ENCODE data around the gene AP3B1.
A peak's percentile ranks its signal among the peaks of the same experiment; 100 is the strongest.

AP3B1 gene

DNA sequence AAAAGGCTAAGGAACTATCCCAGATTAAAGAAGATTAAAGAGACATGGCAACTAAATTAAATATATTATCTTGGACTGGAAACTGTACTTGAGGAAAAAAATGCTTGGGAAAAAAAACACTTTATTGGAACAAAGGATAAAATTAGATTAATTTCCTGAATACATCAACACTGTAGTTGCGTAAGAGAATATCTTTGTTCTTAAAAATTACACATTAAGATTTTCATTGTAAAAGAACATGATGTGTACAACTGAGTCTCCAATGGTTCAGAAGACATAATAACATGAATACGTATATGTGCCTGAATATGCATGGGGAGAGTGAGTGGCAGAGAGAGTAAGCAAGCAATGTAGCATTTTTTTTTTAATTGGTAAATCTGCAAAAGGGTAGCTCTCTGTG, 2.8 kb downstream of the AP3B1 start:
- DNase-seq (ENCODE audit: low spot score): no peak

DNA sequence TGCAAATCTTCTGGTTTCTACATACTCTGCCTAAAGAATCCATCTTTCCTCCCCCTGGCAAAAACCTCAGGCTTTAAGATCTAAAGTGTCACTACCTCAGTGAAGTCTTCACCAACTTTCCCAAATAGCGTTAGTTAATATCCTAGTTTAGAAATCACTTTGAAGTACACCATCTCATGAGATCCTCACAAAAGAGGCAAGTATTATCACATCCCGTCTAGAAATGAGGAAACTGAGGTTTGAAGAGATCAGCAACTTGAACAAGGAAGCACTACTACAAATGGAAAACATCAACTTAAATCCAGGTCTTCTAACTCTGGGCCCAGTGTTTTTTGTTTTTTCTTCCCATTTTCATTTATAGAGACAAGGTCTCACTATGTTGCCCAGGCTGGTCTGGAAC, 4.6 kb downstream of the AP3B1 start:
- DNase-seq (ENCODE audit: low spot score): no peak

DNA sequence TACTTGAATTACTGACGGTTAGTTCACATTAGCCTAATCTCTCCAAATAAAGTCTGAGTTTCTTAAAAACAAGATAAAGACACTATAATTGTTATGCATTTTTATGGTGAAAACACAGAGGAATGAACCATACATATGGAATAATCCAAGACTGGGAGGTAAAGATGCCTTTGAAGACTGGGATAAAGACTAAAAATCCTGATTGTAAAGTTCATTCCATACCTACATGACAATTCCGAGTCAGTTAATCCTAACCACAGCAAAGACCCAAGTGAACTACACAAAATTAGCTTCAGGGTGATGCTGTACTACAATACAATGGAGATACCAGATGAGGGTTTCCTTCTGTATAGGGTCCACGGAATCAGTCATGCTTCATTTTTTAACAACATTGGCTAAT, 6.3 kb downstream of the AP3B1 start:
- DNase-seq (ENCODE audit: low spot score): no peak

DNA sequence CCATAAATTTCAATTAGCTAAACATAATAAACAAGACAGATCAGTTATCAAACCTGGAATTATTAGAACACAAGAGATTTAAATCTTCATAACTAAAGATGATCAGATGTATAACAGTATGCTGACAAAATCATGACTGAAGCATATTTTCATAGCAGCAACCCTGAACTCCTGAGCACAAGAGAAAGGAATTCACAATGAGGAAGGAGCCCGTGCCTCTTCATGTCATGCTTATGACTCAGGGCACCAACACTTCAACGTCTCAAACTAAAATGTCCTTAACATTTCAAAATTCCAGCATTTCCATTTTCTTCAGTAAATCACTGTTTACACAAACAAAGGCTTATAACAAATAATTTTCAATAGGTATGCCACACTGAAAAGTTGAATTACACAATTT, 6.7 kb downstream of the AP3B1 start:
- DNase-seq (ENCODE audit: low spot score): no peak

DNA sequence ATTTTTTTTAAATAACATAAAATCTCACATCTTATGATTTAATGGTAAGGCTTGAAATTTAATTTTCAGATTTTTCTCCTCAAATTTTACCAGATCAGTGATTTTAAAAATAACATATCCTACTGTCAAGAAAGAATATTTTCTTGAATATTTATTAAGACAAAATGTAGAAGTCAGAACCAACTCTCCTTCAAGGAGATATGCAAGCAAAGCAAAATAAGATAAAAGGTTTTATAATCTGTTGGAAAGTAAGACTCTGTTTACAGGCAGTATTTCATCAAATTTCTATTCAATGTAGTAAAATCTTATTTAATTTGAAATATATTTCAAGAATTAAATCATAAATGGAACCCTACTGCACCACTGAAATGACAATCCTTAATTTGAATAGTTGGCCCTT, 7.3 kb downstream of the AP3B1 start:
- no peak for DNase-seq (ENCODE audit: low spot score)

DNA sequence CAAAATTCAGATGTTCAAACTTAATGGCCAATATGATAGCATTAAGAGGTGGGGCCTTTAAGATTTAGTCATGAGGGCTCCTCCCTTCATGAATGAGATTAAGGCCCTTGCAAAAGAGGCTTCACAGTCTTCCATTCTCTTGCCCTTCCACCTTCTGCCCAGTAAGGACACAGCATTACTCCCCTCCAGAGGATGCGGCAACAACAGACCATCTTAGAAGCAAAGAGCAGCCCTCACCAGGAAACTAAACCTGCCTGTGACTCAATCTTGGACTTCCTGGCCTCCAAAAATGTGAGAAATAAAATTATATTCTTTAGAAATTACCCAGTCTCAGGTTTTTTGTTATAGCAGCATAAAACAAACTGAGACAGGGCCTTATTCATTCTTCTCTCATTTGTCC, 8.2 kb downstream of the AP3B1 start:
- no peak for DNase-seq (ENCODE audit: low spot score)

DNA sequence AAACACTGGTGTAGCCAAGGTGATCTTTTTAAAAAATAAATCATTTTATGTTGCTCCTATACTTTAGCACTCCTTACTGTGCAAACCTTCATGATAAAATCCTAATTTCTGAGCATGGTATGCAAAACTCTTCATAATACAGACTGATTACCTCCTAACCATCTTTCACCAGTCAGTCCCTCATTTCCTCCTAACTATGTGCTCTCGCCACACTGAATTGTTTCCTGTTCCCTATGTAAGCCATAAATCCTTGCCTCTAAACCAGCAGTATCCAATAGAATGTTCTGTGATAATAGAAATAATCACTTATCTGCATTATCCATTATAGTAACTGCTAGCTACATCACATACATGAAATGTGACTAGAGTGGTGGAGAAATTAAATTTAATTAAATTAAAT, 10.7 kb downstream of the AP3B1 start:
- no peak for DNase-seq (ENCODE audit: low spot score)

DNA sequence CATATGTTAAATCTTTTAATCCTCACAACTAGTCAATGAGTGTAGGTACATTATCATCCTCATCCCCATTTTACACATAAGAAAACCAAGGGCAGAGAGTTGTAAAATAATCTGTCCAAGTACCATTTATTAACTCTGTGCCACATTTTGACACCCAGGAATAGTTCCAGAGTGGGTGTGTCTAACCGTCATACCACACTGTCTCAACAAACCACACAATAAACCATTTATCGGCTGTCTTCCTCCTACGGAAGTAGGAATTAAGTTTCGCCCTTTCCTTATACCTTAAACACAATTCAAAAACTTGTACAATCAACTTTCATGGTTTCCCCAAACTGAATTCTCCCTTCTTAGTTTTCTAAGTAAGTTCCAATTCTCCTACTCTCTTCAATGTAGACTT, 11.4 kb downstream of the AP3B1 start:
- no peak for DNase-seq (ENCODE audit: low spot score)

- no peak for DNase-seq (ENCODE audit: low spot score)
These were observed 14.2 kb downstream of the AP3B1 start for GRCh38 chr5:78280261-78280660.

DNA sequence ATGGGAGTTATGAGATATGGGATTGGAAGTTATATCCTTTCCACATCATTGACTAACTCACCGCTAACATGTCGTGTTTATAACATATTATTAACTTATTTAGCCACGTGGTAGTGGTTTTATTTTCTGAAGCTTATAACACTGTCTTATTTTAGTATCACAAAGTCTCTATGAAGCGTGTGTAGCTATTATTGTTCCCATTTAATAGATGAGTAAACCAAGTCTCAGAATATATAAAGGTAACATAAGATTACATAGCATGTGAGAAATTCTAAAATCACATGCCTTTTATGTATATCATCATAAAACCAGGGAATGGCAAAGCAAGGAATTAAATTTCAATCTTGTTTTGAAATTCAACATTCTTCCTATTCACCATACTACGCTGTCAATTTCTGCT, 15.3 kb downstream of the AP3B1 start:
- DNase-seq (ENCODE audit: low spot score): no peak

- no peak for DNase-seq (ENCODE audit: low spot score)
These were observed 16.8 kb downstream of the AP3B1 start for GRCh38 chr5:78277715-78278114.

- DNase-seq (ENCODE audit: low spot score): no peak
These were observed 18.4 kb downstream of the AP3B1 start for GRCh38 chr5:78275998-78276543.

- DNase-seq (ENCODE audit: low spot score): no peak
These were observed 19.8 kb downstream of the AP3B1 start for GRCh38 chr5:78274540-78275197.

DNA sequence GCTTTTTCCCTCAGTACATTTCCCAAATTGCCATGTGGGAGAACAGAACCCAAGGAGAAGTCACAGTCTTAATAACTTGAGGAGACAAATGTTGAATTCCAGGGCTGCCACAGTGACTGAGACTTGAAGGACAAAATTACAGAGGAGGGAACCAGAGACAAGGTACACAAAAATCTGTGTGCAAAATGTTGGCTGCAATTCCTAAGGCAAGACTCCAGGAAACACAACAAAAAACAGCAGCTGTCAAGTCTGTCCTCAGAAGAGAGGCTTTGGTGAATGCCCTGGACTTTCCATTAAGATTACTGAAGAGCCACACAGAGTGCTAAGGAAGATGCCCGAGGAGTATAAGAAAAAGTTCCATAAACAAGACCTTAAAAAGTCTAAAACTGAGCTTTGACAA, 21.1 kb downstream of the AP3B1 start:
- DNase-seq (ENCODE audit: low spot score): no peak

DNA sequence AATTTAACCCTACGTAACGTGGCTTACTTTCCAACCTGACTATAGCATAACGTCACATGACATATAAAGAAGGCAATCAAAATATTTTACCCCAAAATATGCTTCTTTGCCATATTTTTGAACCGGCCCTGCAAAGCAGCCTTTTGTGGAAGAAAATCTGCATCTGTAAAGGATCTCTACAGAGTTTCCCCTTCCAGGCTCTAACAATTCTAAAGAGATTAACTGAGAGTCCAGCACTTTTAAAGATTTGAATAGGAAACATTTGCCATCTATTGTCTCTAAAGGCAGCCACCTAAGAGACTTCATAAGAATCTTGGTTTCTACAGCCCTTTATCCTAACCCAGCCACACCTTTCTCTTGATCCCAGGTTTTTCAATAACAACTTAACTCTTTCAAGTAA, 22.7 kb downstream of the AP3B1 start:
- no peak for DNase-seq (ENCODE audit: low spot score)

DNA sequence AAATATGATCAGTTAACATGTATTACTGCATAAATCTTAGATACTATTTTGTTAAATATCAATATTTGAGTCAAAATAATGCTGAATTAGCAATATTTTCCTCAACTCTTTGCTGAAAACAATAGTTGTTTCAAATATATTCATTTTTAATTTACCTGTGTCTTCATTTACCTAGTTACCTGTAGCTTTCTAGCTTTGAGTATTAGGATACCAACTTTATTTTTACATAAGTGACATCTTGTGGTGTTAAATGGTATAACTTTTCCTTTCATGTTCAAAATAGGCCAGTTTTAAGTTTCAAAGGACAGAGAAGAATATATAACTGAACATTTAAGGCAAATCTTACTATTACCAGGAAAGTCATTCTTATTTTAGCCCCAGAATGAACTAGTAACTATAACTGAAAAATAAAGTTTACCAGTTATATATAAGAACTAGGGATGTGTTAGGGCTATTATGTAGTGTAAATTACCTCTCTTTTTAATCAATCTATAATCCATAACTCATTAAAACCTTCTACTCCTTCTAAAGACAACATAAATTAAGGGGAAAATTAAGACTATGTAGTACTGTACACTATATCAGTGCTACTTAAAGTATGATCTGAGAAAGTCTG, 25.3 kb downstream of the AP3B1 start:
- peak; percentile 10 for DNase-seq (ENCODE audit: low spot score)

GRCh38 chr5:78268356-78268755, 26.1 kb downstream of the AP3B1 start:
- no peak for DNase-seq (ENCODE audit: low spot score)

- no peak for DNase-seq (ENCODE audit: low spot score)
These were observed 29.3 kb downstream of the AP3B1 start for GRCh38 chr5:78265163-78265562.

DNA sequence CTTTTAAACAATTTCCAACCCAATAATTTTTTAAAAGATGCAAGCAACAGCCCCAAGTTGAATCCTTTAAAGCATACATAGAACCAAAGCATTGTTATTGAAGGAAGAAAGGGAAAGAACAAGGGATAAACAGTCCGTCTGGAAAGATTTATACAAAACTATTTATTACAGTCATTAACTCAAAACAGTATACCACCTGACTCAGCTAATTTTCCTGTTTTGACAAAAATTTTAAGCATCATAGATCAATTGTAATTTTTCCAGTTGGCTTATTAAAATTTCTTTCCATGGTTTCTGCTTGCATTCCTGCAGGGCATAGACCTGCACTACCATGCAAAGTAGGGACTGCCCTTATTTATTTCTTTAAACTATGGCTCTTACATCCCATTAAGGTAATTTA, 29.9 kb downstream of the AP3B1 start:
- no peak for DNase-seq (ENCODE audit: low spot score)

- no peak for DNase-seq (ENCODE audit: low spot score)
These were observed 33.7 kb downstream of the AP3B1 start for GRCh38 chr5:78260771-78261170.

DNA sequence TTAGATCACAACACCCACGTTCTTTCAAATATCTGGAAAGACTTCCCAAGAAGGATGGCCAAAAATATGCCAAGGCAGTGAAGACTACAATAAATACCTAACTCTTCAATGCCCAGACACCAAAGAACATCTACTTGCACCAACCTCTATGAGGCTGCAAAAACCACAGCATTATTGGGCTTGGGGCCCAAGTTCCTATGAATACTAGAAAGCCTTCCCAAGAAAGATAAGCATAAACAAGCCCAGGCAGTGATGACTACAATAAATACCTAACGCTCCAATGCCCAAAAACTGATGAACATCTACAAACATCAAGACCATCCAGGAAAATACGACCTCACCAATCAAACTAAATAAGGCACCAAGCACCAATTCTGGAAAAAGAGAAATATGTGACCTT, 41.3 kb downstream of the AP3B1 start:
- DNase-seq (ENCODE audit: low spot score): no peak

DNA sequence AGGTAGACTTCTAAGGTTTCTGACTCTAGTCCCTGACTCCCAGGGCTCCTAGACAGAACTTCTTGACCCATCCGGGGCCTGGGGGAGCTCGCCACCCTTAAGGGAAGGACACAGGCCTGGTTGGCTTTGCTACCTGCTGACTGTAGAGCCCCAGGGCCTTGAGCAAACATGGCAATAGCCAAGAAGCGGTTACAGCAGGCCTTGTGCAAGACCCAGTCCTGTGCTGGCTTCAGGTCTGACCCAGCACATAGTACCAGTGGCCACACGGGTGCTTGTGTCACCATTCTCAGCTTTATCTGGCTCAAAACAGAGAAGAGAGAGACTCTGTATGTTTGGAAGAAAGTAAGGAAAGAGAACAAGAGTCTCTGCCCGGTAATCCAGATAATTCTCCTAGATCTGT, 41.8 kb downstream of the AP3B1 start:
- no peak for DNase-seq (ENCODE audit: low spot score)

- DNase-seq (ENCODE audit: low spot score): no peak
These were observed 42.7 kb downstream of the AP3B1 start for GRCh38 chr5:78251663-78252284.

DNA sequence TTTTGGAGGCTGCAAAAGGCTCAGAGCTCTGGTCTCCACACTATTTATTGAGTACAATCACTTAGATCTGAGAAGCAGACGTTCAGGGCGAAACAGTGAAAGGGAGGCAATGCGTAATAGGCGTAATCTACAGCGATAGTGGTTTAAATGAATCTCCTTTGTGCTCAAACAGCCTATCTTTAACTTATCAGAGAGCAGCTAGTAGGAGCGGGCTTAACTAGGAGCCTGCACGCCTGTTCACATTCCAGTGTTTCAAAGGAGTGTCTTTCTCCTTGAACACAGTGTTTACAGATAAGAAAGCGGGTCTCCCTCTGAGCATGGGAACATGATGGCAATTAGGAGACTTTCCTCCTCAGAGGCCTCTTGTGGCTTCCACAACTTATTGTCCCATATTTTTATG, 49.4 kb downstream of the AP3B1 start:
- no peak for DNase-seq (ENCODE audit: low spot score)
